ENCODE measurements around the gene TPRN. TPM values are rescaled to one million over a fixed set of nuclear protein-coding genes. Genes with fewer than 3 reads are reported as not detected.

Gene TPRN
- total and polyA plus RNA-seq, 10 donors = 4.5 to 10.7 (median 7.2) TPM

DNA sequence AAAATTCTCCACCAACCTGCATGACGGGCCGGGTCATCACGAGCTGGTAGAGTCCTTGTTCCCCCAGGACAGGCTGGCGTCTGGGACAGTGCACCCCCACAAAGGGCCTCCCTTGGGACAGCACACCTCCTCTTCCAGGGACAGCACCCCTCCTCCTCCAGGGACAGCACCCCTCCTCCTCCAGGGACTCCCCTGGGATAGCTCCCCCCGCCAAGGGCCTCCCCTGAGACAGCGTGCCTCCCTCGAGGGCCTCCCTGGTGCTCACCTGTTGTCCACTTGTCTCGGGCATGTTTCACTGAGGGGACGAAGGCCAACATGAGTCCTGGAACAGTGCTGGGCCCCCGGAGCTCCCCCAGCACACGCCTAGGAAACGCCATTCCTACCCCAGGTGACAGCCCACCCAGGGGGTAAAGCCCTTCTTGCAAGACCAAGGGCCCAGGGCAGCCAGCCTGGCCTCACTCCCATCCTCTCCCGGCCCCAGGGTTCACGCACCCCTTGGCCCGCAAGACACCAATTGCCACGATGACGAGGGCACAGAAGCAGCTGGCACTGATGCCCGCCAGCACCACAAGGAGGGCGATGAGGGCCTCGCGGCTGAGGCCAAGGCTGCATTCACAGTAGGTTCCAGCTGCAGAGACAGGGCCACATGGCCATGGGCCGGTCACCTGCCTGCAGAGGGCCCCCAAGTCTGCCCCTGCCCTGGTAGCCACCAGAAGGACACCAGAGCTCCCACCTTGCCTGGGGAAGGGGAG, 29.2 kb downstream of the TPRN start:
- Histone ChIP-seq H3K27ac (no peak overlapping the region), H3K36me3 (no peaks in the 10 kb centered on the region), H3K9me3 (no peaks in the 10 kb centered on the region), H3K27me3 (replicated peaks in 1 of 7) (peaks cover 9 to 94% (median 64%) of the 10 kb centered on the region in 7 donors), H3K4me3 (no peak overlapping the region), H3K4me1 (peaks cover 12 to 56% (median 35%) of the 10 kb centered on the region in 6 donors)
- 79 to 83% (median 81%) methylated on average over 10 to 22 of the region's 22 CpGs for WGBS, 5 donors
- no peak for DNase-seq
- TF ChIP-seq, protein P1, sequence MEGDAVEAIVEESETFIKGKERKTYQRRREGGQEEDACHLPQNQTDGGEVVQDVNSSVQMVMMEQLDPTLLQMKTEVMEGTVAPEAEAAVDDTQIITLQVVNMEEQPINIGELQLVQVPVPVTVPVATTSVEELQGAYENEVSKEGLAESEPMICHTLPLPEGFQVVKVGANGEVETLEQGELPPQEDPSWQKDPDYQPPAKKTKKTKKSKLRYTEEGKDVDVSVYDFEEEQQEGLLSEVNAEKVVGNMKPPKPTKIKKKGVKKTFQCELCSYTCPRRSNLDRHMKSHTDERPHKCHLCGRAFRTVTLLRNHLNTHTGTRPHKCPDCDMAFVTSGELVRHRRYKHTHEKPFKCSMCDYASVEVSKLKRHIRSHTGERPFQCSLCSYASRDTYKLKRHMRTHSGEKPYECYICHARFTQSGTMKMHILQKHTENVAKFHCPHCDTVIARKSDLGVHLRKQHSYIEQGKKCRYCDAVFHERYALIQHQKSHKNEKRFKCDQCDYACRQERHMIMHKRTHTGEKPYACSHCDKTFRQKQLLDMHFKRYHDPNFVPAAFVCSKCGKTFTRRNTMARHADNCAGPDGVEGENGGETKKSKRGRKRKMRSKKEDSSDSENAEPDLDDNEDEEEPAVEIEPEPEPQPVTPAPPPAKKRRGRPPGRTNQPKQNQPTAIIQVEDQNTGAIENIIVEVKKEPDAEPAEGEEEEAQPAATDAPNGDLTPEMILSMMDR (IDR thresholded peaks at IDR 0.05 in 8 of 11, conservative IDR thresholded peaks at IDR 0.05 in 3 of 11) = no peak
- TF ChIP-seq POLR2AphosphoS5 (IDR thresholded peaks at IDR 0.05) = no peak
- TF ChIP-seq POLR2A (IDR thresholded peaks at IDR 0.05) = no peak
- intact Hi-C loops (cut with DNase I; ENCODE audit: low total_unique reads) = no loop called here

DNA sequence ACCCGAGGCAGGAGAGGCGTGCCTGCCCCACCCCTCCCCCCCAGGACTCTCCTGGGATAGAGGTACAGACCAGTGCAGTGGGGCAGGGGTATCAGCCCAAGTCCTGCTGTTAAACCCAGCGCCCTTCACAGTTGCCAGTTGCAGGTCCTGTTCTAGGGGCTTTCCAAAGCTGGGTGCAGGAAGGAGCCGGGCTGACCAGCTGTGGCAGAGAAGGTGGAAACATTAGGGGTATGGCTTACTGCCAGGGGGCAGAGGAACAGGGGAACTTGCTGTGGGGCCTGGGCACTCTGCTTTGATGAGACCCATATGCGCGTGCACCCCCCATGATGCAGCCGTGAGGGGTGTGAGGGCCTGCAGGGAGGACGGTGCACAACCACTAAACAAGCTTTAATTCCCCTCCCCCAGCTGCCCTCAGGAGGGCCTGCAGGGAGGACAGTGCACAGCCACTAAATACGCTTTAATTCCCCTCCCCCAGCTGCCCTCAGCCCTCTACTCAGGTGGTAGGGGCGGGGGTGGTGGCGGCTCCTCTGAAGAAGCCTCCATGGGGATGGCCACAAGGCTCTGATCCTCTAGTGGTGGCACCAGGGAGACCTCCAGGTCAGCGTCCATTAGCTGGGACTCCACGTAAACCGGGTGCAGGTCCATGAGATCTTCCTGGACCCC, 29.9 kb downstream of the TPRN start:
- DNase-seq = no peak
- Histone ChIP-seq H3K9me3 (no peaks in the 10 kb centered on the region), H3K4me3 (no peak overlapping the region), H3K27ac (no peak overlapping the region), H3K36me3 (no peaks in the 10 kb centered on the region), H3K4me1 (peaks cover 12 to 57% (median 35%) of the 10 kb centered on the region in 6 donors), H3K27me3 (replicated peaks in 1 of 7) (peaks cover 10 to 100% (median 71%) of the 10 kb centered on the region in 7 donors)
- intact Hi-C loops (cut with DNase I; ENCODE audit: low total_unique reads) = no loop called here
- WGBS, 5 donors = 45 to 60% (median 52%) methylated on average over 13 to 14 of the region's 14 CpGs
- TF ChIP-seq, protein P1 (IDR thresholded peaks at IDR 0.05 in 8 of 11, conservative IDR thresholded peaks at IDR 0.05 in 3 of 11) = no peak
- TF ChIP-seq POLR2AphosphoS5 (IDR thresholded peaks at IDR 0.05) (no peak), POLR2A (IDR thresholded peaks at IDR 0.05) (no peak)

DNA sequence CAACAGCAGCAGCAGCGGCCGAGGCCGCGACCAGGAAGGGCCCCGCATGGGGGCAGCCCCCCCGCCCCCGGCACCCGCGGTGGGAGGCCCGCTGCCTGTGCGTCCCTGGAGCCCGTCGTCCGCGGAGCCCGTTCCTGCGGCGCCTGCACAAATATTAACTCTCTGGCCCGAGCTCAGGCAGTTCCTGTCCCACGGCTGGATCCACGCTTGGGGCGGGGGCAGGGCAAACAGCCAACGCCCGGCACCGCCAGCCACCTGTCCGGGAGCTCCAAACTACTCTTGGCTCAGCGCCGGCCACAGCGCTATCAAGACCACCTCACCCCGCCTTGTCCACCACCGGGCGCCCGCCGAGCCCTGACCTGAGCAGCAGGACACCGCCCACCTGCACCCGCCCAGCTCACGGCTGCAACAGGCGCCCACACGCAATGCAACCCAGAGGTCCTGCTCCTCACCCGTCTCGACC, 30.6 kb downstream of the TPRN start, which contains the start of gene LRRC26:
Gene LRRC26 (minus strand): TSS at position 156 of the 463 bp plus-strand sequence. CDS start 108 bp downstream, at position 48.
- TF ChIP-seq, protein P1 (IDR thresholded peaks at IDR 0.05 in 8 of 11, conservative IDR thresholded peaks at IDR 0.05 in 3 of 11) = no peak
- TF ChIP-seq POLR2A (IDR thresholded peaks at IDR 0.05) (no peak), POLR2AphosphoS5 (IDR thresholded peaks at IDR 0.05) (no peak)
- no peak for DNase-seq
- H3K27me3 ChIP-seq (replicated peaks in 1 of 7) = peaks cover 10 to 100% (median 78%) of the 10 kb centered on the region in 7 donors
- H3K27ac ChIP-seq = no peak within 1 kb of the TSS
- no peaks in the 10 kb centered on the region for H3K36me3 ChIP-seq
- intact Hi-C loops (cut with DNase I; ENCODE audit: low total_unique reads) = no loop called here
- peak within 1 kb of the TSS; percentile 3 to 68 (median 36) for H3K4me3 ChIP-seq
- 12 to 23% (median 17%) methylated on average over 24 to 41 of the region's 41 CpGs for WGBS, 5 donors
- peaks cover 12 to 50% (median 35%) of the 10 kb centered on the region in 6 donors for H3K4me1 ChIP-seq
- no peaks in the 10 kb centered on the region for H3K9me3 ChIP-seq
